SK-N-MC (cell line): ENCODE measurements around the gene FMO2.

Experiments
- EZH2 ChIP-seq: fragments of 200-600 bp; sonication (generic); IDR thresholded peaks from one replicate; pipeline ENCODE4 v1.6.1; 2017; ENCODE audit warnings: antibody characterized with exemption
- POLR2AphosphoS5 ChIP-seq: IDR thresholded peaks from 2 replicates; pipeline ENCODE4 v1.6.1; 2012; ENCODE audit warnings: mild to moderate bottlenecking, low read depth, low read length, borderline replicate concordance

GRCh38 chr1:171138980-171139379, 46.1 kb upstream of the FMO2 start:
- TF ChIP-seq EZH2 (no peak), POLR2AphosphoS5 (no peak)
